Measurements from ENCODE around the gene HOXA5.

HOXA5 gene

GRCh38 chr7:27095050-27095896, 48.2 kb downstream of the HOXA5 start:
- no peak for DNase-seq (ENCODE audit: low read depth)

GRCh38 chr7:27094304-27095049, 49.0 kb downstream of the HOXA5 start:
- no peak for DNase-seq (ENCODE audit: low read depth)

- DNase-seq (ENCODE audit: low read depth): no peak
These were observed 50.1 kb downstream of the HOXA5 start for GRCh38 chr7:27093184-27093895.

GRCh38 chr7:27092819-27093110, 50.7 kb downstream of the HOXA5 start:
- DNase-seq (ENCODE audit: low read depth): no peak

GRCh38 chr7:27091941-27092818, 51.3 kb downstream of the HOXA5 start:
- DNase-seq (ENCODE audit: low read depth): no peak

- no peak for DNase-seq (ENCODE audit: low read depth)
These were observed 52.4 kb downstream of the HOXA5 start for GRCh38 chr7:27091105-27091504.
